ENCODE results near the gene FGD4. TPM values are rescaled to one million over a fixed set of nuclear protein-coding genes. Genes with fewer than 3 reads are reported as not detected.
A peak's percentile ranks its signal among the peaks of the same experiment; 100 is the strongest.
"Not testable (repeated sequence)": the region's sequence is repeated elsewhere in the genome, so short reads cannot be mapped to it uniquely, and the experiment has no call there.

Gene FGD4
- total RNA-seq, 1 experiment from 2014 or later: 37.4 TPM

DNA sequence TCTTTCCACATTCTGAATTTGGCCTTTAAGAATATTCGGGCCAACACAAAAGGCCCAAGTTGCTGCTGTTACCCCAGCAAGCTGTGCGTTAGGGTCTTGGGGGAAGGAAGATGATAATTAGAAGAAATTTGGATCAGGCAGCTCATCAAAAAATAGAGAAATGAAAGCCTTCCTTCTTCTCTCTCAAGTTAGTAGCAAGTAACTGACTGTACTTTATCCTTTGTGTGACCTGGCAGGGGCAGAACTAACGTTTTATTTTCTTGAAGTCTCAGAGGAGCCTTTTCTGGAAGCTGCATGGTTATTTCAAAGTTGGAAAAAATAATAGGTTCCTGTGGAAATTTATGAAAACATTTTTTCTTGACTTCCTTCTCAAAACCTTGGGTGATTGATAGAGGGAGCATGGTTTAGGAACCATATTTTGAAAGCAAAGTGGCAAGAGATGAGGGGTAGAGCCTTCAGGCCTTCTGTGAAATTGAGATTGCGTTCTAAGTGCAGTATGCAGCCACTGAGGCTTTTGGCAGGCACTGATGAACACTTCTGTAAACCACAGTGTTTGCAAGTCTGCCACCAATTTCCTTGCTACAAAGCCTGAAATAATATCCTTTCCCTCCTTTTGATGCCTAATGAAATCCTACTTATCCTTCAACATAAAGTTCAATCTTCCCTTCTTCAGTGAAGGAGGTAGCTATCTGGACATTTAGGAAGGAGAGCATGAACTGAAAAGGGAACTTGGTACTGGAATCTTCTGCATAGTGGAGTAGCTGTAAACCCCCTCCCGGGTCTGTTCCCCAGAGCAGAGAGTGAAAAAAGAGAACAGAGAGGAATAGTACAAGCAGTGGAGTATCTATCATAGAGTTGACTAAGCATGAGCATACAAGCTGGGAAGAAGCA, 123.2 kb downstream of the FGD4 start:
- Mint-ChIP-seq H3K27me3 (ENCODE audit: unreplicated experiment) (no peaks in the 10 kb centered on the region), H3K36me3 (ENCODE audit: insufficient read depth, unreplicated experiment) (no peaks in the 10 kb centered on the region), H3K9me3 (ENCODE audit: low read depth, unreplicated experiment) (no peaks in the 10 kb centered on the region), H3K27ac (ENCODE audit: unreplicated experiment) (no peak overlapping the region), H3K4me1 (ENCODE audit: low read depth, unreplicated experiment) (no peaks in the 10 kb centered on the region), H3K4me3 (ENCODE audit: low read depth, unreplicated experiment) (no peak overlapping the region)
- TF ChIP-seq, protein P1, sequence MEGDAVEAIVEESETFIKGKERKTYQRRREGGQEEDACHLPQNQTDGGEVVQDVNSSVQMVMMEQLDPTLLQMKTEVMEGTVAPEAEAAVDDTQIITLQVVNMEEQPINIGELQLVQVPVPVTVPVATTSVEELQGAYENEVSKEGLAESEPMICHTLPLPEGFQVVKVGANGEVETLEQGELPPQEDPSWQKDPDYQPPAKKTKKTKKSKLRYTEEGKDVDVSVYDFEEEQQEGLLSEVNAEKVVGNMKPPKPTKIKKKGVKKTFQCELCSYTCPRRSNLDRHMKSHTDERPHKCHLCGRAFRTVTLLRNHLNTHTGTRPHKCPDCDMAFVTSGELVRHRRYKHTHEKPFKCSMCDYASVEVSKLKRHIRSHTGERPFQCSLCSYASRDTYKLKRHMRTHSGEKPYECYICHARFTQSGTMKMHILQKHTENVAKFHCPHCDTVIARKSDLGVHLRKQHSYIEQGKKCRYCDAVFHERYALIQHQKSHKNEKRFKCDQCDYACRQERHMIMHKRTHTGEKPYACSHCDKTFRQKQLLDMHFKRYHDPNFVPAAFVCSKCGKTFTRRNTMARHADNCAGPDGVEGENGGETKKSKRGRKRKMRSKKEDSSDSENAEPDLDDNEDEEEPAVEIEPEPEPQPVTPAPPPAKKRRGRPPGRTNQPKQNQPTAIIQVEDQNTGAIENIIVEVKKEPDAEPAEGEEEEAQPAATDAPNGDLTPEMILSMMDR (IDR thresholded peaks at IDR 0.05; ENCODE audit: unreplicated experiment): no peak
- intact Hi-C loops (cut with micrococcal nuclease; ENCODE audit: unreplicated experiment): no loop called here
- CTCF ChIA-PET: interaction anchor here (1.2 to 1.8 kb wide), 2 partner anchors 12 to 21 kb away, joined by 3 to 4 read pairs; no protein-coding TSS in a partner anchor
- DNase-seq: no peak
- no TSS peak for BruUV-seq (replicated peaks)

GRCh38 chr12:32525802-32526201, 126.4 kb downstream of the FGD4 start:
- H3K9me3 Mint-ChIP-seq (ENCODE audit: low read depth, unreplicated experiment); DNase-seq; BruUV-seq (replicated peaks): not testable (repeated sequence)

GRCh38 chr12:32526343-32526742, 127.0 kb downstream of the FGD4 start:
- BruUV-seq (replicated peaks): not testable (repeated sequence)

More at GRCh38 chr12:32525802-32526201, 126.4 kb downstream of the FGD4 start:
- H3K4me3 Mint-ChIP-seq (ENCODE audit: low read depth, unreplicated experiment); intact Hi-C loops (cut with micrococcal nuclease; ENCODE audit: unreplicated experiment); H3K27me3 Mint-ChIP-seq (ENCODE audit: unreplicated experiment); H3K36me3 Mint-ChIP-seq (ENCODE audit: insufficient read depth, unreplicated experiment); H3K27ac Mint-ChIP-seq (ENCODE audit: unreplicated experiment); CTCF ChIA-PET; H3K4me1 Mint-ChIP-seq (ENCODE audit: low read depth, unreplicated experiment): not testable (repeated sequence)

DNA sequence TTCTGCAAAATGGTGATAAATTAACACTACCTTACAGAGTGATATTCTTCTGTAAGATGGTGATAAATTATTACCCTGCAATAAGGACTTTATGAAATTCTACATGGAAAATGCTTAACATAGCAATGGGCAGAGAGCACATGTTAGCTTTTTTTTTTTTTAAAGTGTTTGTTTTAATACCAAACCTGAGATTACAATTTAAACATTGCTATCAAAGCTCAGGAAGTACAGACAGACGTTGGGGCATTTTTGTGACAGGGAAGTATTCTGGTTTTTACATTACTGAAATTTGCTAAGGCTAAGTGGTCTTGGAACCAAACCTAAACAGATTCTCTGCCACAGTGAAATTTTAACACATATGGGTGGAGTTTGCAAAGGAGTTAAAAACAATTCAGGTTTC, 133.1 kb downstream of the FGD4 start:
- Mint-ChIP-seq H3K4me3 (ENCODE audit: low read depth, unreplicated experiment) (no peak overlapping the region), H3K9me3 (ENCODE audit: low read depth, unreplicated experiment) (no peaks in the 10 kb centered on the region), H3K4me1 (ENCODE audit: low read depth, unreplicated experiment) (peaks cover 30% of the 10 kb centered on the region), H3K27ac (ENCODE audit: unreplicated experiment) (peak overlapping the region; percentile 28), H3K36me3 (ENCODE audit: insufficient read depth, unreplicated experiment) (peaks cover 19% of the 10 kb centered on the region), H3K27me3 (ENCODE audit: unreplicated experiment) (no peaks in the 10 kb centered on the region)
- no peak for DNase-seq
- intact Hi-C loops (cut with micrococcal nuclease; ENCODE audit: unreplicated experiment): loop anchor here (5.0 kb wide), 2 partner anchors 55 to 130 kb away; no protein-coding TSS in a partner anchor
- TF ChIP-seq, protein P1 (IDR thresholded peaks at IDR 0.05; ENCODE audit: unreplicated experiment): no peak
- CTCF ChIA-PET: interaction anchor here (0.6 to 2.9 kb wide), 6 partner anchors 10 to 1230 kb away, joined by 3 to 12 read pairs (median 3); no protein-coding TSS in a partner anchor
- BruUV-seq (replicated peaks): no TSS peak

More at GRCh38 chr12:32526343-32526742, 127.0 kb downstream of the FGD4 start:
- H3K9me3 Mint-ChIP-seq (ENCODE audit: low read depth, unreplicated experiment); CTCF ChIA-PET; DNase-seq; H3K27ac Mint-ChIP-seq (ENCODE audit: unreplicated experiment); H3K27me3 Mint-ChIP-seq (ENCODE audit: unreplicated experiment); H3K4me1 Mint-ChIP-seq (ENCODE audit: low read depth, unreplicated experiment); intact Hi-C loops (cut with micrococcal nuclease; ENCODE audit: unreplicated experiment); H3K4me3 Mint-ChIP-seq (ENCODE audit: low read depth, unreplicated experiment); H3K36me3 Mint-ChIP-seq (ENCODE audit: insufficient read depth, unreplicated experiment): not testable (repeated sequence)

GRCh38 chr12:32532951-32533350, 133.6 kb downstream of the FGD4 start:
- CTCF ChIA-PET: interaction anchor here (0.6 to 2.9 kb wide), 4 partner anchors 10 to 72 kb away, joined by 3 to 14 read pairs (median 8); no protein-coding TSS in a partner anchor
- TF ChIP-seq, protein P1 (IDR thresholded peaks at IDR 0.05; ENCODE audit: unreplicated experiment): no peak
- no peaks in the 10 kb centered on the region for H3K27me3 Mint-ChIP-seq (ENCODE audit: unreplicated experiment)
- H3K36me3 Mint-ChIP-seq (ENCODE audit: insufficient read depth, unreplicated experiment): peaks cover 19% of the 10 kb centered on the region
- no peak overlapping the region for H3K4me3 Mint-ChIP-seq (ENCODE audit: low read depth, unreplicated experiment)
- H3K27ac Mint-ChIP-seq (ENCODE audit: unreplicated experiment): peak overlapping the region; percentile 28
- no peaks in the 10 kb centered on the region for H3K9me3 Mint-ChIP-seq (ENCODE audit: low read depth, unreplicated experiment)
- intact Hi-C loops (cut with micrococcal nuclease; ENCODE audit: unreplicated experiment): loop anchor here (5.0 kb wide), 2 partner anchors 56 to 131 kb away; no protein-coding TSS in a partner anchor
- no peak for DNase-seq
- BruUV-seq (replicated peaks): no TSS peak
- H3K4me1 Mint-ChIP-seq (ENCODE audit: low read depth, unreplicated experiment): peaks cover 35% of the 10 kb centered on the region

DNA sequence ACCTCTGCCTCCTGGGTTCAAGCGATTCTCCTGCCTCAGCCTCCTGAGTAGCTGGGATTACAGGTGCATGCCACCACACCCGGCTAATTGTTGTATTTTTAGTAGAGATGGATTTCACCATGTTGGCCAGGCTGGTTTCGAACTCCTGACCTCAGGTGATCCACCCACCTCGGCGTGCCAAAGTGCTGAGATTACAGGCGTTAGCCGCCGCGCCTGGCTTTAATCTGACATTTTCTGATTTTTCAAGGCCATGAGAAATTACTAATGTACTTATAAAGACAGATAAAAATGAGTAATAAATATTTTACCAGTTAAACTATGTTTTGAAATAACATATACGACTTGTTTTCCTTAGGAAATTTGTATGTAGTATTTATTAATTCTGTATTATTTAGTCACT, 134.1 kb downstream of the FGD4 start:
- not testable (repeated sequence) for BruUV-seq (replicated peaks); H3K9me3 Mint-ChIP-seq (ENCODE audit: low read depth, unreplicated experiment); H3K27me3 Mint-ChIP-seq (ENCODE audit: unreplicated experiment)
- CTCF ChIA-PET: interaction anchor here (0.6 to 2.9 kb wide), 6 partner anchors 9 to 134 kb away, joined by 3 to 14 read pairs (median 3); partner anchors contain the start of gene FGD4
- peaks cover 41% of the 10 kb centered on the region for H3K4me1 Mint-ChIP-seq (ENCODE audit: low read depth, unreplicated experiment)
- peak overlapping the region; percentile 71 for H3K4me3 Mint-ChIP-seq (ENCODE audit: low read depth, unreplicated experiment)
- intact Hi-C loops (cut with micrococcal nuclease; ENCODE audit: unreplicated experiment): loop anchor here (5.0 kb wide), 2 partner anchors 56 to 131 kb away; no protein-coding TSS in a partner anchor
- H3K27ac Mint-ChIP-seq (ENCODE audit: unreplicated experiment): peak overlapping the region; percentile 28
- peak; percentile 24 for DNase-seq
- peaks cover 19% of the 10 kb centered on the region for H3K36me3 Mint-ChIP-seq (ENCODE audit: insufficient read depth, unreplicated experiment)
